IMR-90 (cell line): ENCODE results near the gene PGA4. TPM values are rescaled to one million over a fixed set of nuclear protein-coding genes. Genes with fewer than 3 reads are reported as not detected.

Experiments
- ATAC-seq: fragments of 200-7000 bp; cut with Tn5 transposase; 2 replicates; pipeline ENCODE4 v1.9.1; 2020; ENCODE audit warnings: low read depth, mild to moderate bottlenecking, moderate library complexity
- BruUV-seq: library from RNA; stranded (reverse); fragments of 400-500 nt; replicated peaks from 2 replicates; lab custom pipeline; 2021; lab: Mats Ljungman, UMichigan
- CTCF ChIA-PET: fragments of 300-600 bp; formaldehyde crosslinking; extraction: SDS; loops from one replicate; lab custom pipeline; 2021; ENCODE audit warnings: antibody characterized with exemption; lab: Yijun Ruan, JAX
- POLR2A ChIA-PET: fragments of 300-600 bp; sonication (Branson Sonifier 250); formaldehyde crosslinking; loops from one replicate; lab custom pipeline; 2022; ENCODE audit warnings: antibody characterized with exemption; ENCODE audit not compliant: unreplicated experiment; lab: Charles Lee
- DNase-seq: peaks from one replicate; pipeline ENCODE4 v3.0.0; 2013
- H2AFZ ChIP-seq: replicated peaks from 2 replicates; pipeline ENCODE3; 2013; ENCODE audit warnings: low read length, mild to moderate bottlenecking; ENCODE audit not compliant: poor library complexity
- H2AK5ac ChIP-seq: 2 replicates; pipeline ENCODE4 v1.6.1; 2013; ENCODE audit warnings: low read depth, low read length, inconsistent platforms
- H2AK9ac ChIP-seq: replicated peaks from 2 replicates; pipeline ENCODE3; 2013; ENCODE audit warnings: mild to moderate bottlenecking, low read depth, low read length, moderate library complexity; ENCODE audit not compliant: poor library complexity
- H2BK120ac ChIP-seq: 2 replicates; pipeline ENCODE4 v1.6.1; 2013; ENCODE audit warnings: low read depth, low read length, inconsistent platforms
- H2BK15ac ChIP-seq: 3 replicates; pipeline ENCODE4 v1.6.1; 2013; ENCODE audit warnings: low read depth, low read length, inconsistent platforms
- H2BK20ac ChIP-seq: 2 replicates; pipeline ENCODE4 v1.6.1; 2013; ENCODE audit warnings: low read depth, mild to moderate bottlenecking, inconsistent platforms, low read length, moderate library complexity
- H2BK5ac ChIP-seq: 2 replicates; pipeline ENCODE4 v1.6.1; 2013; ENCODE audit warnings: mild to moderate bottlenecking, low read depth, low read length, inconsistent platforms; ENCODE audit not compliant: poor library complexity, severe bottlenecking
- H3K14ac ChIP-seq: replicated peaks from 2 replicates; pipeline ENCODE4 v1.6.1; 2013; ENCODE audit warnings: low read depth, low read length, inconsistent platforms
- H3K18ac ChIP-seq: 2 replicates; pipeline ENCODE4 v1.6.1; 2013; ENCODE audit warnings: low read depth, low read length, control low read depth
- H3K23ac ChIP-seq: 2 replicates; pipeline ENCODE4 v1.6.1; 2013; ENCODE audit warnings: low read depth, low read length, inconsistent platforms
- H3K27ac ChIP-seq: 2 replicates; pipeline ENCODE4 v1.5.1; 2013; ENCODE audit warnings: mild to moderate bottlenecking, control low read depth, low read length; ENCODE audit not compliant: insufficient read depth
- H3K27me3 ChIP-seq: 2 replicates; pipeline ENCODE4 v1.6.1; 2013; ENCODE audit warnings: low read length; ENCODE audit not compliant: control insufficient read depth, insufficient read depth
- H3K36me3 ChIP-seq: 2 replicates; pipeline ENCODE4 v1.6.1; 2013; ENCODE audit warnings: low read length, mixed read lengths; ENCODE audit not compliant: control insufficient read depth, insufficient read depth
- H3K4ac ChIP-seq: 2 replicates; pipeline ENCODE4 v1.6.1; 2013; ENCODE audit warnings: low read depth, low read length, inconsistent platforms
- H3K4me1 ChIP-seq: 2 replicates; pipeline ENCODE4 v1.6.1; 2013; ENCODE audit warnings: low read length, mixed read lengths; ENCODE audit not compliant: control insufficient read depth, insufficient read depth
- H3K4me2 ChIP-seq: 2 replicates; pipeline ENCODE4 v1.6.1; 2013; ENCODE audit warnings: low read depth, mild to moderate bottlenecking, control low read depth, low read length, moderate library complexity
- H3K4me3 ChIP-seq: 2 replicates; pipeline ENCODE4 v1.5.1; 2013; ENCODE audit warnings: low read depth, mild to moderate bottlenecking, control low read depth, low read length, moderate library complexity; ENCODE audit not compliant: insufficient read depth
- H3K56ac ChIP-seq: 2 replicates; pipeline ENCODE4 v1.6.1; 2013; ENCODE audit warnings: low read length, inconsistent platforms; ENCODE audit not compliant: insufficient read depth; ENCODE audit errors: extremely low read depth
- H3K79me1 ChIP-seq, 2 experiments: 2 replicates each; pipeline ENCODE4 v1.6.1; 2013; ENCODE audit warnings: low read length in 2 of 2, inconsistent platforms in 1 of 2, low read depth in 1 of 2
- H3K9ac ChIP-seq: 2 replicates; pipeline ENCODE4 v1.6.1; 2013; ENCODE audit warnings: low read depth, low read length, control low read depth
- H3K9me1 ChIP-seq: 2 replicates; pipeline ENCODE4 v1.6.1; 2013; ENCODE audit warnings: low read length, inconsistent platforms; ENCODE audit not compliant: insufficient read depth
- H3K9me3 ChIP-seq: 2 replicates; pipeline ENCODE4 v1.6.1; 2013; ENCODE audit warnings: low read length; ENCODE audit not compliant: control insufficient read depth, insufficient read depth
- H4K20me1 ChIP-seq: 2 replicates; pipeline ENCODE4 v1.6.1; 2013; ENCODE audit warnings: low read length, inconsistent platforms; ENCODE audit not compliant: insufficient read depth
- H4K5ac ChIP-seq: 2 replicates; pipeline ENCODE4 v1.6.1; 2013; ENCODE audit warnings: mild to moderate bottlenecking, low read depth, low read length, control low read depth
- H4K8ac ChIP-seq, 2 experiments: 2 replicates each; pipeline ENCODE4 v1.6.1; 2013; ENCODE audit warnings: low read depth in 2 of 2, low read length in 2 of 2, control low read depth in 1 of 2, inconsistent platforms in 1 of 2
- H4K91ac ChIP-seq: 2 replicates; pipeline ENCODE4 v1.6.1; 2013; ENCODE audit warnings: low read depth, low read length, inconsistent platforms; ENCODE audit not compliant: insufficient read depth
- BHLHE40 ChIP-seq: fragments of 150-350 bp; IDR thresholded peaks from 2 replicates; pipeline ENCODE4 v1.6.1; 2016; ENCODE audit warnings: mild to moderate bottlenecking, low read depth, low read length
- CHD1 ChIP-seq: IDR thresholded peaks from 2 replicates; pipeline ENCODE4 v1.6.1; 2012; ENCODE audit warnings: low read depth, low read length, improper control_type of control experiment
- FOS ChIP-seq: fragments of 150-350 bp; IDR thresholded peaks from 2 replicates; pipeline ENCODE4 v1.6.1; 2016; ENCODE audit warnings: low read depth, low read length
- MAZ ChIP-seq: IDR thresholded peaks from 2 replicates; pipeline ENCODE4 v1.6.1; 2012; ENCODE audit warnings: low read depth, mild to moderate bottlenecking, low read length, improper control_type of control experiment, moderate library complexity, borderline replicate concordance
- NFE2L2 ChIP-seq: fragments of 150-350 bp; IDR thresholded peaks from 2 replicates; pipeline ENCODE4 v1.6.1; 2016; ENCODE audit warnings: low read depth, mild to moderate bottlenecking, low read length
- POLR2A ChIP-seq: IDR thresholded peaks from 2 replicates; pipeline ENCODE4 v1.6.1; 2012; ENCODE audit warnings: mild to moderate bottlenecking, low read depth, low read length
- RAD21 ChIP-seq: IDR thresholded peaks from 2 replicates; pipeline ENCODE4 v1.6.1; 2012; ENCODE audit warnings: low read length, improper control_type of control experiment
- RCOR1 ChIP-seq: IDR thresholded peaks from 2 replicates; pipeline ENCODE4 v1.6.1; 2012; ENCODE audit warnings: mild to moderate bottlenecking, low read length, improper control_type of control experiment; ENCODE audit not compliant: insufficient replicate concordance
- RFX5 ChIP-seq: IDR thresholded peaks from 2 replicates; pipeline ENCODE4 v1.8.0; 2012; ENCODE audit warnings: low read depth, mild to moderate bottlenecking, low read length, moderate library complexity
- WGBS, 2 experiments: methylation state at CpG; one replicate each; pipeline versions ENCODE4 v1.1.5 to v1.1.7; 2013; ENCODE audit warnings: missing lambda C conversion rate in 2 of 2; ENCODE audit not compliant: insufficient read length in 1 of 2; ENCODE audit errors: extremely low coverage in 2 of 2; 5-methylcytosine and 5-hydroxymethylcytosine counted together
- dilution Hi-C: fragments of 300-500 bp; cut with HindIII; formaldehyde crosslinking; loops from one replicate; pipeline ENCODE4 v1.14.3; 2018; ENCODE audit warnings: low sequenced_read_pairs; ENCODE audit not compliant: unreplicated experiment
- in situ Hi-C: fragments of 300-500 bp; cut with MboI; formaldehyde crosslinking; loops from 3 replicates; pipeline ENCODE4 v1.14.3; 2019; ENCODE audit warnings: low sequenced_read_pairs, inconsistent platforms, mixed read lengths
- intact Hi-C: fragments of 100-400 bp; cut with micrococcal nuclease; formaldehyde crosslinking; loops from 2 replicates; pipeline ENCODE4 v1.10.0; 2022
- polyA plus RNA-seq, 3 experiments: library from polyadenylated mRNA; depleted of rRNA; stranded (reverse); fragments of >200 nt; gene quantifications; 2 replicates each; pipeline ENCODE4 v1.2.3, GENCODE V29; 2012; ENCODE audit warnings: low replicate concordance in 1 of 3
- total RNA-seq: library from RNA; depleted of rRNA; stranded (reverse); fragments of >200 nt; gene quantifications from 2 replicates; pipeline ENCODE4 v1.2.3, GENCODE V29; 2012
- TF ChIP-seq, protein P1 (sequence below): fragments of 150-350 bp; IDR thresholded peaks from 2 replicates; pipeline ENCODE4 v1.6.1; 2017; ENCODE audit warnings: mild to moderate bottlenecking, antibody characterized with exemption, low read length, low read depth
- TF ChIP-seq, protein P2 (sequence below): conservative IDR thresholded peaks from 2 replicates; pipeline ENCODE4 v1.5.1; 2012; ENCODE audit warnings: mild to moderate bottlenecking, low read depth, low read length, improper control_type of control experiment

Gene PGA4
- total and polyA plus RNA-seq, 2 of the 4 experiments (the other 2 are of a cell fraction), result not detected

DNA sequence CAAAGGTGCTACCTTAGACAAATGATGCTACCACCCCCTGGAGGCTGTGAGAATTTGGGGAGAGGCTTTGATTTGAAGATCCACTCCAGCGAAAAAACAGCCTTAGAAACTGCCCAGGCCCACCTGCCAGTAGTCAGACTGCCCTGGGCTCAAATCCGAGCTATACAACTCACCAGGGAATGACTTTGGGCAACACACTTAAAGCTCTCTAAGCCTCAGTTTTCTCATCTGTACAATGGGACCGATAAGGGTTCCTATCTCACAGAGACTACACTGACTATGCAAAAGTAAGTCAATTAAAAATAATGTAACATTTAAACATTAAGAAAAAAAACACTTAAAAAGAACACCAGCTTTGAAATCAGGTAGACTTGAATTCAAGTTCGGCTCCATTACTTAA is 53.0 kb downstream of the PGA4 start:
- Histone ChIP-seq H4K5ac (no peak overlapping the region), H2BK5ac (no peak overlapping the region), H2BK15ac (no peak overlapping the region), H4K20me1 (no peaks in the 10 kb centered on the region), H3K4me3 (no peak overlapping the region), H3K4me2 (no peak overlapping the region), H2BK120ac (no peak overlapping the region), H3K9me1 (no peaks in the 10 kb centered on the region), H2AFZ (no peak overlapping the region), H2AK9ac (no peak overlapping the region), H3K27ac (no peak overlapping the region), H3K23ac (no peak overlapping the region), H3K56ac (no peak overlapping the region), H3K4me1 (peaks cover under 1% of the 10 kb centered on the region), H3K14ac (no peak overlapping the region), H3K9me3 (no peaks in the 10 kb centered on the region), H3K79me1 (no peaks in the 10 kb centered on the region), H3K9ac (no peak overlapping the region), H3K36me3 (no peaks in the 10 kb centered on the region; the same call in 1 of the 2 replicates), H3K4ac (no peak overlapping the region), H3K18ac (no peak overlapping the region), H3K27me3 (no peaks in the 10 kb centered on the region; the same call in 1 of the 2 replicates), H4K91ac (no peak overlapping the region), H2BK20ac (no peak overlapping the region), H2AK5ac (no peak overlapping the region), H4K8ac (no peak overlapping the region)
- intact Hi-C loops (no loop called here), in situ Hi-C loops (no loop called here), dilution Hi-C loops (no loop called here)
- no peak for ATAC-seq
- 83% methylated on average over 1 of the region's 4 CpGs; no CpG with 5 or more reads in 1 of the 2 experiments for WGBS, 2 experiments
- TF ChIP-seq POLR2A (no peak), RCOR1 (no peak), BHLHE40 (no peak), CHD1 (no peak), RAD21 (no peak), NFE2L2 (no peak), FOS (no peak), MAZ (no peak), RFX5 (no peak)
- TF ChIP-seq, protein P1, sequence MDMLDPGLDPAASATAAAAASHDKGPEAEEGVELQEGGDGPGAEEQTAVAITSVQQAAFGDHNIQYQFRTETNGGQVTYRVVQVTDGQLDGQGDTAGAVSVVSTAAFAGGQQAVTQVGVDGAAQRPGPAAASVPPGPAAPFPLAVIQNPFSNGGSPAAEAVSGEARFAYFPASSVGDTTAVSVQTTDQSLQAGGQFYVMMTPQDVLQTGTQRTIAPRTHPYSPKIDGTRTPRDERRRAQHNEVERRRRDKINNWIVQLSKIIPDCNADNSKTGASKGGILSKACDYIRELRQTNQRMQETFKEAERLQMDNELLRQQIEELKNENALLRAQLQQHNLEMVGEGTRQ, result no peak
- TF ChIP-seq, protein P2, sequence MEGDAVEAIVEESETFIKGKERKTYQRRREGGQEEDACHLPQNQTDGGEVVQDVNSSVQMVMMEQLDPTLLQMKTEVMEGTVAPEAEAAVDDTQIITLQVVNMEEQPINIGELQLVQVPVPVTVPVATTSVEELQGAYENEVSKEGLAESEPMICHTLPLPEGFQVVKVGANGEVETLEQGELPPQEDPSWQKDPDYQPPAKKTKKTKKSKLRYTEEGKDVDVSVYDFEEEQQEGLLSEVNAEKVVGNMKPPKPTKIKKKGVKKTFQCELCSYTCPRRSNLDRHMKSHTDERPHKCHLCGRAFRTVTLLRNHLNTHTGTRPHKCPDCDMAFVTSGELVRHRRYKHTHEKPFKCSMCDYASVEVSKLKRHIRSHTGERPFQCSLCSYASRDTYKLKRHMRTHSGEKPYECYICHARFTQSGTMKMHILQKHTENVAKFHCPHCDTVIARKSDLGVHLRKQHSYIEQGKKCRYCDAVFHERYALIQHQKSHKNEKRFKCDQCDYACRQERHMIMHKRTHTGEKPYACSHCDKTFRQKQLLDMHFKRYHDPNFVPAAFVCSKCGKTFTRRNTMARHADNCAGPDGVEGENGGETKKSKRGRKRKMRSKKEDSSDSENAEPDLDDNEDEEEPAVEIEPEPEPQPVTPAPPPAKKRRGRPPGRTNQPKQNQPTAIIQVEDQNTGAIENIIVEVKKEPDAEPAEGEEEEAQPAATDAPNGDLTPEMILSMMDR, result no peak
- POLR2A ChIA-PET, result no interaction called here
- BruUV-seq, result no TSS peak
- CTCF ChIA-PET, result no interaction called here
- DNase-seq, result no peak
